Measurements from ENCODE around the gene JPH4.

GRCh38 chr14:23590198-23590597 lies 11.6 kb upstream of the JPH4 start:
- TF ChIP-seq, protein P1, sequence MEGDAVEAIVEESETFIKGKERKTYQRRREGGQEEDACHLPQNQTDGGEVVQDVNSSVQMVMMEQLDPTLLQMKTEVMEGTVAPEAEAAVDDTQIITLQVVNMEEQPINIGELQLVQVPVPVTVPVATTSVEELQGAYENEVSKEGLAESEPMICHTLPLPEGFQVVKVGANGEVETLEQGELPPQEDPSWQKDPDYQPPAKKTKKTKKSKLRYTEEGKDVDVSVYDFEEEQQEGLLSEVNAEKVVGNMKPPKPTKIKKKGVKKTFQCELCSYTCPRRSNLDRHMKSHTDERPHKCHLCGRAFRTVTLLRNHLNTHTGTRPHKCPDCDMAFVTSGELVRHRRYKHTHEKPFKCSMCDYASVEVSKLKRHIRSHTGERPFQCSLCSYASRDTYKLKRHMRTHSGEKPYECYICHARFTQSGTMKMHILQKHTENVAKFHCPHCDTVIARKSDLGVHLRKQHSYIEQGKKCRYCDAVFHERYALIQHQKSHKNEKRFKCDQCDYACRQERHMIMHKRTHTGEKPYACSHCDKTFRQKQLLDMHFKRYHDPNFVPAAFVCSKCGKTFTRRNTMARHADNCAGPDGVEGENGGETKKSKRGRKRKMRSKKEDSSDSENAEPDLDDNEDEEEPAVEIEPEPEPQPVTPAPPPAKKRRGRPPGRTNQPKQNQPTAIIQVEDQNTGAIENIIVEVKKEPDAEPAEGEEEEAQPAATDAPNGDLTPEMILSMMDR (IDR thresholded peaks at IDR 0.05; ENCODE audit: low read depth, low read length) = no peak
- TF ChIP-seq, protein P2, sequence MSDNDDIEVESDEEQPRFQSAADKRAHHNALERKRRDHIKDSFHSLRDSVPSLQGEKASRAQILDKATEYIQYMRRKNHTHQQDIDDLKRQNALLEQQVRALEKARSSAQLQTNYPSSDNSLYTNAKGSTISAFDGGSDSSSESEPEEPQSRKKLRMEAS (IDR thresholded peaks at IDR 0.05; ENCODE audit: low read depth, low read length) = no peak
- no peak for TF ChIP-seq POLR2A (IDR thresholded peaks at IDR 0.05; ENCODE audit: extremely low read depth, insufficient read length)
